ENCODE results near the gene ASTN2.

The ASTN2 gene

GRCh38 chr9:116484492-116485061, 930.3 kb downstream of the ASTN2 start:
- no peak for DNase-seq (ENCODE audit: low read depth in 3 of 3)

- no peak for DNase-seq (ENCODE audit: low read depth in 3 of 3)
Observed at GRCh38 chr9:116483622-116484491, 931.0 kb downstream of the ASTN2 start.

- DNase-seq (ENCODE audit: low read depth in 3 of 3), result no peak
Observed at GRCh38 chr9:116482740-116483139, 932.1 kb downstream of the ASTN2 start.

- no peak for DNase-seq (ENCODE audit: low read depth in 3 of 3)
Observed at GRCh38 chr9:116480700-116481099, 934.2 kb downstream of the ASTN2 start.

GRCh38 chr9:116479967-116480366, 934.9 kb downstream of the ASTN2 start:
- no peak for DNase-seq (ENCODE audit: low read depth in 3 of 3)

- no peak for DNase-seq (ENCODE audit: low read depth in 3 of 3)
Observed at GRCh38 chr9:116479056-116479544, 935.8 kb downstream of the ASTN2 start.

GRCh38 chr9:116477584-116478141, 937.2 kb downstream of the ASTN2 start:
- no peak for DNase-seq (ENCODE audit: low read depth in 3 of 3)

- DNase-seq (ENCODE audit: low read depth in 3 of 3), result no peak
Observed at GRCh38 chr9:116476935-116477381, 937.9 kb downstream of the ASTN2 start.

GRCh38 chr9:116476002-116476401, 938.9 kb downstream of the ASTN2 start:
- no peak for DNase-seq (ENCODE audit: low read depth in 3 of 3)

- DNase-seq (ENCODE audit: low read depth in 3 of 3), result no peak
Observed at GRCh38 chr9:116475201-116475600, 939.7 kb downstream of the ASTN2 start.

GRCh38 chr9:116471944-116472506, 942.8 kb downstream of the ASTN2 start:
- DNase-seq (ENCODE audit: low read depth in 3 of 3), result no peak

- no peak for DNase-seq (ENCODE audit: low read depth in 3 of 3)
Observed at GRCh38 chr9:116471093-116471906, 943.6 kb downstream of the ASTN2 start.

GRCh38 chr9:116468793-116469527, 945.9 kb downstream of the ASTN2 start:
- no peak for DNase-seq (ENCODE audit: low read depth in 3 of 3)

- no peak for DNase-seq (ENCODE audit: low read depth in 3 of 3)
Observed at GRCh38 chr9:116468369-116468768, 946.5 kb downstream of the ASTN2 start.

- no peak for DNase-seq (ENCODE audit: low read depth in 3 of 3)
Observed at GRCh38 chr9:116467740-116468351, 947.0 kb downstream of the ASTN2 start.

GRCh38 chr9:116466271-116467235, 948.3 kb downstream of the ASTN2 start:
- DNase-seq (ENCODE audit: low read depth in 3 of 3), result no peak

GRCh38 chr9:116465576-116466270, 949.1 kb downstream of the ASTN2 start:
- no peak for DNase-seq (ENCODE audit: low read depth in 3 of 3)

GRCh38 chr9:116464987-116465571, 949.8 kb downstream of the ASTN2 start:
- no peak for DNase-seq (ENCODE audit: low read depth in 3 of 3)

All from stimulated activated CD4-positive, alpha-beta T cell treated with anti-CD3 and anti-CD28 coated beads, TNF-alpha, amount 100 ng/mL, for 24 hours (primary cell).